ENCODE results near the gene SPINK5.

The SPINK5 gene

DNA sequence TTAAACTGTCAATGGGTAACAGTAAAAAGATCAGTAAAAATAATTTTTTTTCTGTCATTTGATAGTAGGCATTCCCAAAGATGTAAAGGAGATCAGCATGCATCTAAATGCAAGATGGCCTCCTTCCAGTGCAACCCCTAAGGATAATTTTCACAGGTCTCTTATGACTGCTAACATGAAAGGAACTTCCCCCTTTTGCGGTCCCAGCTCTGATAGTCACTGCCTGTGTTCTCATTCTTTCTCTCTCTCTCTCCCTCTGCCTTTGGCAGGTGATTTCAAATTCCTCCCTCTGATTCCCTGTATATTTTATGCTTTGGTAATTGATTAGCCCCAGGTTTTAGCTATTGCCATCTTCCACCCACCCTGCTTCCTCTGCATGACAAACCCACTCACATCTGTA is 113.4 kb downstream of the SPINK5 start:
- DNase-seq (ENCODE audit: low read depth in 3 of 3), result no peak

DNA sequence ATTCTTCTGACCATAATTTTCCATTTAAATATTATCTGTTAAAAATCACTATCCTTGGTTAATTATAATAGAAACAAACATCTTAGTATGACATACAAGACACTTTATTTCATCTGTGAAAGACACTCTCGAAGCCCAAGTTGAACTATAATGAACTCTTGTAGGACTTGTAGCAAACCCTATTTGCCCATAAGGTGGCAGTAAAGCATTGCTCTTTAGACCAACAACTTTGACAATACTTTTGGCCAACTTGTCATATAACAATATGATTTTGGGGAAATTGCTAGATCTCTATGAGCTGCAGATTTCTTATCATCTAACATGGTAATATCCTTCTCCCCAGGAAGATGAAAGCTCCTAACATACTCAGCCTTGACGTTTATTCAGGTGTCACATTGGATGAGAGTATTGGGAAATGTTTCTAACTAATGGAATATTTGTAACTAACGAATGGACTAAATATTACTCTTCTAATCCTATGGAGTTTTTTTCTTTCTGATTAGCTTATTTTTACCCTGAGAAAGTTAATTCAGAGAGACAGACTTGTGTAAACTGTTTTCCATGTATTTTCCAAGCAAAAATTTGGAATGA is 115.5 kb downstream of the SPINK5 start:
- DNase-seq (ENCODE audit: low read depth in 3 of 3), result no peak

DNA sequence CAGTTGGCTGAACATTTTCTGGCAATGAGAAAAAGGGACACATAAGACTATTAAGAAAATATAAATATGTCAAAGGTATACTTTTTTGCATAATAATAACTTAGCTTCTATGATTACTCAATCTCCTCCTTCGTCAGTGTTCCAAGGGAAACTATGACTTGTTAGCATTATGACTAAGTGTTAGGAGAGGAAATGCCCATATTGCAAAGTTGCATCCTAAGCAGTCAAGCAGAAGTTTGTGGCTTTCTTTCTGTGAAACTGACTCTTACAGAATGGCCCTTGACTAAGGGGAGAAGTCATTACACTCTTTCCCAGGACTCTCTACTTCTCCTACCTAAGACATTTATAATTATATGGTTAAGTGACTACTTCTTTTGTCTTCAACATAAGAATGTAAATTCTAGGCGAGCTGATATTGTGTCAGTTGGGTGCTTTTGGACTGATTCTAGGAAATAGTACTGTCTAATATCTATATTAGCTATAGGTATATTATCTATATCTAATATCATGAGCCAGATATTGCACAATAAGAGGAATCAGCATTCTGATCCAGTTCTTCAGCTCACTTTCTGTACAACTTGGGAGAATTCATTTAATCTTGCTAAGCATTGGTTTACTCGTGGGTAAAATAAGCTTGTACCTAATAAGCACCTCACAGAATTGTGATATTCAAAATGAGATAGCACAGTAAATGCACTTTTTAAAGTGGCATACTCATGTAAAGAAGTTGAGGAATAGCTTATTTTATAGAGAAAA is 122.6 kb downstream of the SPINK5 start:
- no peak for DNase-seq (ENCODE audit: low read depth in 3 of 3)

Data from stimulated activated CD4-positive, alpha-beta T cell treated with anti-CD3 and anti-CD28 coated beads, TNF-alpha, amount 100 ng/mL, for 24 hours (primary cell).